Activated CD4-positive, alpha-beta T cell treated with anti-CD3 and anti-CD28 coated beads, Interleukin-10, Interleukin-2, amounts not matched to agents 100 ng/mL and 50 ng/mL, durations not matched to agents 16 hours and 8 hours (primary cell): ENCODE data around the gene SLCO3A1.
"Not testable (repeated sequence)": the region's sequence is repeated elsewhere in the genome, so short reads cannot be mapped to it uniquely, and the experiment has no call there.

ENCODE experiments used
- DNase-seq: peaks from one replicate; pipeline ENCODE4 v3.0.0-alpha.2; 2020

The SLCO3A1 gene

DNA sequence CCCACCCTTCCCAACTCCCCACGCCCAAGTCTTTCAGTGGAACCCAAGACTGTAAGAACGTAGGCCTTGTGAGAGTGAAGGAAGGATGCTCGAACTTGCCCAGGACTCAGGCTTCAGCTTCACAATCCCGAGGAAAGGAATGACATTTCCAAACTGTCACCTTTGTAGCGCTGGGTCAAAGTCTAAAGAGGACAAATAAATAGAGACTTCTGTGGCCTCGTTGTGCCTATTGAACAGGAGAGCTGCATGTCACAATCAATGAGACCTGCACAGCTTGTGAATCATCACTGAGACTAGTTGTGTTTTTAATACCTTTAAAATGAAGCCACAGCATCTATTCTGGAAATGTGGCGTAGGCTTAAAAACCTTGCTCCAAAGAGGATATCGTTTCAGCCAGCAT is 317.4 kb downstream of the SLCO3A1 start:
- no peak for DNase-seq

DNA sequence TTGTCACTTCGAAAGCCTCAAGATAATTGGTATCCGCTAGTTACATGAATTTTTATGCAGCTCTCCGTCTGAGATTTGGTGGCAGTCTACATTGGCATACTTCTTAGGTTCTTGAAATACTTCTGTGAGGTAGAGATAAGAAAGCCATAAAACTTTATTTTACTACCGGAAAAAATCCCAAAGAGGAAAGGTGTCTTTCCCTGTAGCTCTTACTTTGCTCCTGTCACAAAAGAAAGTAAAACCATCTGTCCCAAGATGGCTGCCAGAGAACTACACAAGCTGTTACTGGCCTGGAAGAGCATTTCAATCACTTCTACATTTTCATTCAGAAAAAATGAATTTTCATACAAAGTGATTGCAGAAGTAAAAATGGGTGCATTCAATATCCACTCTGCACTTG is 325.4 kb downstream of the SLCO3A1 start:
- no peak for DNase-seq

DNA sequence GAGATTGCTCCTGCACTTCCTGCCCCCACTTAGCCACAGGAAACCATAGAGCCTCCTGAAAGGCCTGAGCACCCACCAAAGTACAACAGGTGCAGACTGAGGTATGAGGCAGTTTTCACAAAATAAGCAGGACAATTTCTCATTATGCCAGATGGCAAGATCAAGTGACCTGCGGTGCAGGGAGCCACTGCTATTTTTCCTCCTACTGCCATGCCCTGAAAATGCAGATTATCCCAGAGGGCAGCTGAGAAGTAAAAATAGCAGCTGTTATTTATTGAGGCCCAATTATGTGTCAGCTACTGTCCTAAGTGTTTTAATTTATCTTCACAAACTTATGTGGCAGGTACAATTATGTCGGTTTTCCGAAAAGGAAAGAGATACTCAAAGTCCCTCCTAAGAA is 330.6 kb downstream of the SLCO3A1 start:
- DNase-seq = no peak

DNA sequence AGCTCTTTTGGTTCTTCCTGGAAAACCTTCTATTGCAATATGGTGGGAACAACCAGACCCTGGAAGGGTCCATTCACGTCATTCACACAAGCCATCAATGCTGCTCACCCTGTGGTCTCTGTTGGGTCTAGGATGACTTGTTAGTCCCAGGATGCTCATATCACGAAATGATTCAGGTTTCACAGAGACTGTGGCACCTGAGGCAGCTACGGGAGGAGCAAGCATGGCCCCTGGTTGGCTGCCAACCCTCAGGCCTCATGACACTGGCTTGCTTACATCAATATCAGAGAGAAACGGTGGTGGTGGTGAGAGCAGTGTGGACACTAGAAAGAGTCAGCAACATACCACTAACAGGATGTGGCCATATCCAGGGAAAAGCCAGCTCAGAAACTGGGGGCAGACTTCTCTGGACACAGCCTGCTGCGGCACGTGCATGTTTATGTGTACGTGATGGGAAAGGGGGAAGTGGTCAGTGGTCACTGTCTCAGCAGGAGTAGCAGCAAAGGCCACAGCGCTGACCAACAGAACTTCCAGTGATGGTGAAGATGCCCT is 331.2 kb downstream of the SLCO3A1 start:
- DNase-seq = no peak

DNA sequence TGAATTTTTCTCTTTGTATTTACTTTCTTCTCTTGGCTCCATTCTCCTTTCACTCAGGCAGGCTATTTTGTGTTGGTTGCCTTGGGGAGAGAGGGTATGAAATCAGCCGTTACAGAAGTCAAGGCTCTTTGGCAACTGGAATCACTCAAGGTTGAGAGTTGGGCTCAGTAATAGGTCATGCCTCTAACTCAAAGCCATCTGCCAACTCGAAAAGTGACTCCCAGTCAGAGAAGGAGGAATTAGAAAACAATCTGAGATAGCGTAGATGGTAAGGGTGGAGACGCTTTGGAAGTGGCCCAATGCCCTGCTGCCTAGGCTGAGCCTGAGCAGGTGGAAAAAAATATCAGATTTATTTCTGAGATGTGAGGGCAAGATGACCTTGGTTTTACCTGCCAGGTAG is 334.5 kb downstream of the SLCO3A1 start:
- no peak for DNase-seq

DNA sequence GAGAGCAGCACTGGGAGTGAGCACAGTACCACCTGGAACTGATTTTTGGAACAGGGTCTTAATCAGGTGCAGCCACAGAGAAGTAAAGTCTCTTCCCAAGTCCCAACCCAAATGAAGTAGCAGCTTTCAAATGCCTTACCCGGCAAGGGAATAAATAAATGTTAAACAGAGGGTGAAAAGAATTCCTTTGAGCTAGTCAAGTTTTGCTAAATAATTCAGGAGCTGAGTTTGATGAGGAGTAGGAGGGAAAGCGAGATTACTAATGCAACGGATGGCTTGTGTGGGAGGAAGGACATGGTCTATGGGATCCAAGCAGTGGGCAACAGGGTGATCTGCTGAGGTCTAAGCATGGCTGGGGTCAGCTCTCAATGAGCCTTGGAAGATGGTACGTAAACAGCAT is 335.7 kb downstream of the SLCO3A1 start:
- no peak for DNase-seq

DNA sequence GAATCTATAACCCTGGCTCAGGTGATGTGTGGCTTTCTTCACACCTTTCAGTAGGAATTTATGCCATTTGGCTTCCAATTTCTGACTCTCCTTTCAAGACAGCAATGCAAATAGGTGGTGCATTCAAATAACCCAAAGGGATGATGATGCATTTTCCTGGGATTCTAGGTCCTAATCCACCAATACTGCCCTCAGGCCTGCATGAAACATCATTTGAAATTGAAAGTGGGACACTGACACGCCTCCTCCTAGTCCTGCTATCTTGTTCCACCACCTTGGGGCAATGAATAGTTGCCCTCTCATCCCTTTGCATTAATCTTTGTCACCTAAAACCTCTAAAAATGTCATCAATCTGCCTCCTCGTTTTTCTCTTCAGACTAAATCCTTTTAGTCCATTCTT is 341.7 kb downstream of the SLCO3A1 start:
- no peak for DNase-seq

DNA sequence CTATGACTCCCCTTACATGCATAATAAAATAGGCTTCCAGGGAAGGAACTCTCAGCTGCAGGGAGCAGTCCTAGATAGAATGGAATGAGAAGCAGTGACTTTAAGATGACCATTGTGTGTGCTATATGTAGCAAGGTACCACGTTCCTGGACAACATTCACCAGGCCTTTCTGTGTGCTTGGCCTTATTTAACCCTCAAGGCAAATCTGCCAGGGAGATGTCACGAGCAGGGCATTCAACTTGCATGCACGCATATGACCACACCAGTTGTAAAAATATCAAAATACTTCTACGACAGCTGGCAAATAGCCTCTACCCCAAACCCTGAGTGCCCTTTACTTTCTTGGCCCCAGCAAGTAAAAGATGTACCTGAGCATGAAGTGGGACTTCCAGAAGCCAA is 342.8 kb downstream of the SLCO3A1 start:
- no peak for DNase-seq

DNA sequence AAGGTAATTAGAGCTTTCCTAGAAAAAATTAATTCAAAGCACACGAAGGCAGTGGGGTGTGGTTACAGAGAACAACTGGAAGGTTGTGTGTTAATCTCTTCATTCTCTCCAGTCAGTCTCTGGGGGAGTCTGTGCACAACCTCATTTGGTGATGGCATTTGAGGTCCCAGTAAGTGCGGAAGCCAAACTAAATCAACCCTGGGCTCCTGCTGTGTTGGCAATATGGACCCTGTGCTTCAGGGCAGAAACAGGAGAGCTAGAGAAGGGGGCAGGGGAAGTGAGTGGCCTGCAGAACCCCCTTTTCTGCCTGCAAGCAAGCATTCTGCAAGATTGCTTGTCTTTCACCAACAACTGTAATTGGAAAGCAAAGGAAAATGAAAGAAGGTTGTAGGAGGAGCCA is 344.2 kb downstream of the SLCO3A1 start:
- no peak for DNase-seq

DNA sequence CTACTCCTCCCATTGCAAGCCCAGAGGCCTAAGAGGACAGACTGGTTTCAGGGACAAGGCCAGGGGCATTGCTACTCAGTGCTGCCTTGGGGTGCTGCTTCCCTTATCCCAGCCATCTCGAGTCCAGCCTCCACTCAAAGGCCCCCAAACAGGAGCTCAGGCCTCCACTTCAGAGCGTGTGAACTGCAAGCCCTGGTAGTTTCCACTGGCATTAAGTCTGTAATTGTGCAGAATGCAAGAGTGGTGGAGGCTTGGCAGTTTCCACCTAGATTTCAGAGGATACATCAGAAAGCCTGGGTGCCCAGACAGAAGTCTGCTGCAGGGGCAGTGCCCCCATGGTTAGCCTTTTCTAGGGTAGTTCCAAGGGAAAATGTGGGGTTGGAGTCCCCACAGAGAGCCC is 347.4 kb downstream of the SLCO3A1 start:
- DNase-seq = no peak

DNA sequence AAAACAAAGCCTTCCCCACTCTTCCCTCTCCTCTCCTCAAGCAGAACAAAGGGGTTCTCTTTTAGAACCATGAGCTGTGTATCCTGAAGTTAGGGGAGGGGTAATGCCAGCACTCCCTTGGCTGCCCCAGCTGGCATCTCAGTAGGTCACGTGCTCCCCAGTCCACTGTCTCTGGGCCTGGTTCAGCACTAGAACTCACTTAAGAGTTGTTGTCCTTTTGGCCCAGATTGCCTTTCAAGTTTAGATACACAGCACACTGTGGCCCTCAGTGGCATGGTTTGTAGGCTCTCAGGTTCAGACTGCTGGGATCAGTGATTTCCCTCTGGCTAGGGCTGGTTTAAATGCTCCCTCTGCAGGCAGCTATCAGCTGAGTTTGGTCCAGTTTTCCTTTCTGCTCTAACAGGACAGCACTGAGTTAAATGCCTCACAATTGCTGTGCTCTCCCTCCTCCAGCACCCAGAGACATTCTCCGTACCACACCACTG is 351.8 kb downstream of the SLCO3A1 start:
- DNase-seq = no peak

DNA sequence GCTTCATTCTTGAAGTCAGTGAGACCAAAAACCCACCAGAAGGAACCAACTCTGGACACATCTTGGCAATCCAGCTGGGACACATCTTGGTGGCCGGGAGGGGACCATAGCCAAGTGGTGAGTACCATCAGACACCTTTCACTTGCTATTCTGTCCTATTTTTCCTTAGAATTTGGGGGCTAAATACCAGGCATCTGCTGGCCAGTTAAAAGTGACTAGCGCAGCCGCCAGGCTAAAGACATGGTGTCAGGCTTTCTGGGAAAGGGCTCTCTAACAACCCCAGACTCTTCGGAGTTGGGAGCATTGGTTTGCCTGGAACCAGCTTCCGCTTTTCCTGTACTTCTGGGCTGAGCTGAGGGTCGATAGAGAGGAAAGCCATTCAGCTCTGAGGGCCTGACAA is 354.1 kb downstream of the SLCO3A1 start:
- DNase-seq = not testable (repeated sequence)
